ENCODE results near the gene PDE4DIP. TPM values are rescaled to one million over a fixed set of nuclear protein-coding genes. Genes with fewer than 3 reads are reported as not detected.
"Not testable (repeated sequence)": the region's sequence is repeated elsewhere in the genome, so short reads cannot be mapped to it uniquely, and the experiment has no call there.

The PDE4DIP gene
- total RNA-seq, 2 experiments from 2014 or later: 27.1 to 27.4 TPM

DNA sequence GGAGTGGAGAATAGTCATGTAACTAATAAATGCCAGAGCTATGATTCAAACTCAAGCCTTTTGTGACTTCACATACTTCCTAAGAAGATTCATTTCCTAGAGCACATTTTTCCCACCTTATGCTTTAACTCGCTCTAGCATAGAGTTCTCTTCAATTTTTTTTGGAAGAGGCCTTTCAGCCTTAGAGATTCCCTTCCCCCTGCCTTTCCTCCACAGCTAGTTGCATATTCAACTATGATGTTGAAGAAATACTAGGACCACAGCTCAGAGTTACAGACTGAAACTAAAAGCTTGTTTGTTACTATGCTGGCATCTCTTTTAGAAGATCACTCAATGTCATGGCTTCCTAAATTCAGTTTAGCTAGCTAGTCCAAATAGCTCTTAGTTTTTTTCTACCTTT lies 131.2 kb downstream of the PDE4DIP start:
- H3K9me3 ChIP-seq (ENCODE audit: control insufficient read depth in 1 of 2, insufficient read depth in 1 of 2, low read length in 2 of 2); H3K9me3 Mint-ChIP-seq; H3K4me3 ChIP-seq (ENCODE audit: low read length); intact Hi-C loops (cut with DNase I, micrococcal nuclease); H3K4me1 ChIP-seq (ENCODE audit: insufficient read depth, low read length); H3K27ac ChIP-seq (ENCODE audit: low read depth in 1 of 2, low read length in 2 of 2); CTCF ChIA-PET; DNase-seq; H3K27me3 Mint-ChIP-seq; H3K27me3 ChIP-seq (ENCODE audit: control insufficient read depth in 1 of 2, insufficient read depth in 2 of 2, low read length in 2 of 2); POLR2A ChIA-PET: not testable (repeated sequence)
- Mint-ChIP-seq H3K4me3 (peak overlapping the region; percentile 64), H3K36me3 (ENCODE audit: low read depth) (peaks cover 41% of the 10 kb centered on the region), H3K4me1 (ENCODE audit: low read depth) (peaks cover 12% of the 10 kb centered on the region), H3K27ac (peak overlapping the region; percentile 67)
- peaks cover 26% of the 10 kb centered on the region for H3K36me3 ChIP-seq (ENCODE audit: insufficient read depth, low read length)
- ATAC-seq (ENCODE audit: poor library complexity): peak; percentile 32

DNA sequence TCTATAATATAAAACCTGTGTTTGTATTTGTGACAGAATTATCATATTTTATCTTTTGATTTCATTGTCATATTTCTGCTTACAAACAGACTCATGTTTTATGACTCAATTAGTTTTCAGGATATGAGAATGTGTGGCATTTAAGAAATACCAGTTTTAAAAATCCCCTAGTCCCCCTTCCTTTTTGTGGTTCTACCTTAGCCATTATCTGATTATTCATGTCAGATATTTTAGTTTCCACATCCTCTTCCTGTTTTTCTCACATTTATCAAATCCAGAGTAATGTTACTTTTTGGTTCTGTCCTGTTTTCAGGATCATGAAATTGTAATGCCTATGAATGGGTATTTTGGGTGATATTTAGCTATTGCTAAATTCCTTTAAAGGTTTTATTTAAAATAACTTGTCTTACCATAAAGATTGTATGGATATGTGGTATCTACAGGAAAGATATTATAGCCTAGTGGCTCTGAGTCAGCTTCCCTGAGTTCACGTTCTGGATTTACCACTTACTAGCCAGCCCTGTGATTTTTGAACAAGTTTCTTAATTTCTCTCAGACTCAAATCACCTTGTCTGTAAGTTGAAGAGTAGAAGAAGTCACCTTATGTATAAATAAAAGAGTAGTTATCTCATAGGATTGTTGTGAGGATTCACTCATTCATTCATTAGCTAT lies 131.8 kb downstream of the PDE4DIP start:
- H3K27me3 Mint-ChIP-seq; CTCF ChIA-PET; H3K4me3 Mint-ChIP-seq; H3K27me3 ChIP-seq (ENCODE audit: control insufficient read depth in 1 of 2, insufficient read depth in 2 of 2, low read length in 2 of 2); H3K9me3 ChIP-seq (ENCODE audit: control insufficient read depth in 1 of 2, insufficient read depth in 1 of 2, low read length in 2 of 2); H3K4me3 ChIP-seq (ENCODE audit: low read length); H3K9me3 Mint-ChIP-seq; POLR2A ChIA-PET; H3K27ac ChIP-seq (ENCODE audit: low read depth in 1 of 2, low read length in 2 of 2); intact Hi-C loops (cut with DNase I, micrococcal nuclease); H3K4me1 ChIP-seq (ENCODE audit: insufficient read depth, low read length): not testable (repeated sequence)
- Mint-ChIP-seq H3K36me3 (ENCODE audit: low read depth) (peaks cover 46% of the 10 kb centered on the region), H3K27ac (peak overlapping the region; percentile 67), H3K4me1 (ENCODE audit: low read depth) (peaks cover 12% of the 10 kb centered on the region)
- H3K36me3 ChIP-seq (ENCODE audit: insufficient read depth, low read length): peaks cover 27% of the 10 kb centered on the region
- peak; percentile 63 for ATAC-seq (ENCODE audit: poor library complexity)
- DNase-seq: peak in 3 of 14 experiments; percentile 8 to 40 (median 11)

DNA sequence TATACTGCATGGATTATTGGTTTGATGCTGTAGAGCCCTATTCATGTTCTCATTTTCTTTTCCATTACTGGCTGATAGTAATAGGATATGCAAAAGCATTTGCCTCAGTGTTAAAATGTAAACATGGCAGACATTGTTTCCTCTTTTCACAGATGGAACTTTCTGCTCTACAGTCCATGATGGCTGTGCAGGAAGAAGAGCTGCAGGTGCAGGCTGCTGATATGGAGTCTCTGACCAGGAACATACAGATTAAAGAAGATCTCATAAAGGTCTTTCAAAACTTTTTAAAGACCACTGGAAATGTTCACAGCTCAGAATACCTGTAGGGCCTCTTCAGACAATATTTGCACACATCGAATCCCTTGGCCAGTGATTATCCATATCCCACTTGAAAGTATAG lies 133.6 kb downstream of the PDE4DIP start:
- H3K4me1 ChIP-seq (ENCODE audit: insufficient read depth, low read length); H3K27ac ChIP-seq (ENCODE audit: low read depth in 1 of 2, low read length in 2 of 2); H3K9me3 ChIP-seq (ENCODE audit: control insufficient read depth in 1 of 2, insufficient read depth in 1 of 2, low read length in 2 of 2); POLR2A ChIA-PET; intact Hi-C loops (cut with DNase I, micrococcal nuclease); DNase-seq; H3K27me3 ChIP-seq (ENCODE audit: control insufficient read depth in 1 of 2, insufficient read depth in 2 of 2, low read length in 2 of 2); H3K4me3 ChIP-seq (ENCODE audit: low read length); H3K27me3 Mint-ChIP-seq; CTCF ChIA-PET; H3K27ac Mint-ChIP-seq; H3K9me3 Mint-ChIP-seq; ATAC-seq (ENCODE audit: poor library complexity); H3K4me3 Mint-ChIP-seq: not testable (repeated sequence)
- peaks cover 37% of the 10 kb centered on the region for H3K36me3 ChIP-seq (ENCODE audit: insufficient read depth, low read length)
- peaks cover 64% of the 10 kb centered on the region for H3K36me3 Mint-ChIP-seq (ENCODE audit: low read depth)
- H3K4me1 Mint-ChIP-seq (ENCODE audit: low read depth): peaks cover 12% of the 10 kb centered on the region

DNA sequence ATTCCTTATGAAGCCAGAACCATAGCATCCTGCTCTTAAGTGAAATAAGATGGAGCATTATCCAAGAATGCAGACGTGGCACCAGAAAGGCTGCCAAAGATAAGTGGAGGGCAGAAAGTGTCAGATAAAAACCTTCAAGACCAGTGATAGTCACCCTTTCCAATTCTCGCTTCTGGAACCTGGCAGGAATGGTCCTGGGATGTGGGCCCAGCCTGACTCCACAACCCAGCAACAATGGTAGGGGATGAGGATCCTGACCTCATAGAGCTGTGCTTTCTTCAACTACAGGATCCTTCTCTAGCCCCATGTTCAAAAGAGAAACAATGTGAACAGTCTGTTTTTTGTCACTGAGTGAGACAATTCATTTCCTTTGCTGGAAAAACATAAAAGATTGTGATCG lies 145.2 kb downstream of the PDE4DIP start:
- POLR2A ChIA-PET; H3K27me3 ChIP-seq (ENCODE audit: control insufficient read depth in 1 of 2, insufficient read depth in 2 of 2, low read length in 2 of 2); ATAC-seq (ENCODE audit: poor library complexity); CTCF ChIA-PET; H3K9me3 ChIP-seq (ENCODE audit: control insufficient read depth in 1 of 2, insufficient read depth in 1 of 2, low read length in 2 of 2); H3K4me3 Mint-ChIP-seq; H3K27ac ChIP-seq (ENCODE audit: low read depth in 1 of 2, low read length in 2 of 2); DNase-seq; H3K27ac Mint-ChIP-seq; H3K36me3 ChIP-seq (ENCODE audit: insufficient read depth, low read length); H3K4me3 ChIP-seq (ENCODE audit: low read length); intact Hi-C loops (cut with DNase I, micrococcal nuclease); H3K36me3 Mint-ChIP-seq (ENCODE audit: low read depth); H3K9me3 Mint-ChIP-seq; H3K4me1 ChIP-seq (ENCODE audit: insufficient read depth, low read length); H3K27me3 Mint-ChIP-seq; H3K4me1 Mint-ChIP-seq (ENCODE audit: low read depth): not testable (repeated sequence)

DNA sequence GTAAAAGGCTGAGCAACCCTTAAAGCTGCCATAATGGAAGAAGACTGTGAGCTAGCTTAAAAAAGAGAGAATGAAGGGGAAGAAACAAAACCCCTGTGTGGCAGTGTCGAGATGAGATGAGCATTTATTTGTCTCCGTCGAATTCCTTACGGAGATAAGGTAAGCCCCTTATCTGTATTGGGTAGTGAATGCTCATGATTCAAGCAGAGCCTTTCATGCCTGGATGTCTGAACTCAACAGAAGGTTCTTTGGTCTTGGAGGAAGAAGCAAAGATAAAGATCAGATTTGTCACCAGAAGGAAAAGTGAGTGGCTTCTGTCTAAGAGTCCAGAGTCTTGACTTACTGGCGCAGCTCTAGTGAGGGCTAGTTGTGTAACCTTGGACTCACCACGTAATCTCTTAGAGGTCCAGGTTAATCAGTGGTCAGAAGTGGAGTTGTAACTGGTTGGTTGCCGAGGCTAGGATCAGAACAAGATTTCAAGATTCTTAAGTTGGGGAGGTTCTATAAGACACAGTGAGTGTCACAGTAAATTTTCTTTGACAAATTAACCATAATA lies 146.1 kb downstream of the PDE4DIP start:
- CTCF ChIA-PET; intact Hi-C loops (cut with DNase I, micrococcal nuclease): not testable (repeated sequence)

DNA sequence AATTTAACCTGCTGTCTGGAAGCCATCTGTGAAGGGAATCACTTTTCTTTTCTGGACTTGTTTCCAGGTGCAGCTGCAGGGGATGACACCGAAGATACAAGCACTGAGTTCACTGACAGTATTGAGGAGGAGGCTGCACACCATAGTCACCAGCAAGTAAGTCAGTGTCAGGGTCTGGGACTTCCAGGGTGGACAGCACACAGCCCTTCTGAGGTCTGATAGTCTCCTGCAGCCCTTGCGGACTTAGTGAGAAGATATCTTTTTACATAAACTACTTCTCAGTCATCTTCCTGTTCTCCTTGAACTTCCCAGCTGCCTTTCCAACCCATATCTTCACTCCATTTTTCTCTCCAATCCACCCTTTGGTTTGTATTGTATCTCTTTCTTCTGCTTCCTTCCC lies 147.6 kb downstream of the PDE4DIP start:
- DNase-seq; H3K27ac ChIP-seq (ENCODE audit: low read depth in 1 of 2, low read length in 2 of 2); H3K27me3 Mint-ChIP-seq; H3K4me3 ChIP-seq (ENCODE audit: low read length); H3K36me3 ChIP-seq (ENCODE audit: insufficient read depth, low read length); H3K27me3 ChIP-seq (ENCODE audit: control insufficient read depth in 1 of 2, insufficient read depth in 2 of 2, low read length in 2 of 2); H3K9me3 ChIP-seq (ENCODE audit: control insufficient read depth in 1 of 2, insufficient read depth in 1 of 2, low read length in 2 of 2); H3K4me1 ChIP-seq (ENCODE audit: insufficient read depth, low read length); CTCF ChIA-PET; H3K36me3 Mint-ChIP-seq (ENCODE audit: low read depth); ATAC-seq (ENCODE audit: poor library complexity); intact Hi-C loops (cut with DNase I, micrococcal nuclease); POLR2A ChIA-PET; H3K27ac Mint-ChIP-seq; H3K4me1 Mint-ChIP-seq (ENCODE audit: low read depth); H3K4me3 Mint-ChIP-seq; H3K9me3 Mint-ChIP-seq: not testable (repeated sequence)

More for the DNA sequence above, 146.1 kb downstream of the PDE4DIP start:
- H3K9me3 ChIP-seq (ENCODE audit: control insufficient read depth in 1 of 2, insufficient read depth in 1 of 2, low read length in 2 of 2); H3K9me3 Mint-ChIP-seq; H3K4me1 ChIP-seq (ENCODE audit: insufficient read depth, low read length); H3K4me3 ChIP-seq (ENCODE audit: low read length); ATAC-seq (ENCODE audit: poor library complexity); H3K27ac ChIP-seq (ENCODE audit: low read depth in 1 of 2, low read length in 2 of 2); H3K27ac Mint-ChIP-seq; DNase-seq; H3K27me3 Mint-ChIP-seq; H3K36me3 Mint-ChIP-seq (ENCODE audit: low read depth); H3K36me3 ChIP-seq (ENCODE audit: insufficient read depth, low read length); H3K4me3 Mint-ChIP-seq; POLR2A ChIA-PET; H3K27me3 ChIP-seq (ENCODE audit: control insufficient read depth in 1 of 2, insufficient read depth in 2 of 2, low read length in 2 of 2); H3K4me1 Mint-ChIP-seq (ENCODE audit: low read depth): not testable (repeated sequence)

DNA sequence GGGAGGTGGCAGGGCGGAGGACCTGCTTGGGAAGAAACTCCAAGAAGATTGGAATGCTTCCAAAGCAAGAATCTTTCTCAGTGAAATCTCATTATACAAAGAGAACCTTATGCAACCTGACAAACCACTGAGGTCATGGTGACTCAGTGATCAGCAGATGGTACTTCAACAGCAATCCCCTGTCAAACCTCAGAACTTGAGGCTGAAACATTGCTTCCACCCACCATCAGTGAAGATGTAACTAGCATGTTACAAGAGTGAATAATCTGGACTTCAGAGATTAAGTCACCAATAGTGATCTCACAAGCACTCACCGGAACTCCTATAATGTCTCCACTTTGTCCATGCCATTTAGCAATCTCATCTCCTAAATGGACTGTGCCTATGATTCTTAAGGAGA lies 148.1 kb downstream of the PDE4DIP start:
- H3K9me3 Mint-ChIP-seq; H3K27ac Mint-ChIP-seq; intact Hi-C loops (cut with DNase I, micrococcal nuclease); DNase-seq; CTCF ChIA-PET; H3K4me1 Mint-ChIP-seq (ENCODE audit: low read depth); H3K9me3 ChIP-seq (ENCODE audit: control insufficient read depth in 1 of 2, insufficient read depth in 1 of 2, low read length in 2 of 2); H3K4me1 ChIP-seq (ENCODE audit: insufficient read depth, low read length); H3K36me3 Mint-ChIP-seq (ENCODE audit: low read depth); POLR2A ChIA-PET; H3K4me3 ChIP-seq (ENCODE audit: low read length); H3K27ac ChIP-seq (ENCODE audit: low read depth in 1 of 2, low read length in 2 of 2); ATAC-seq (ENCODE audit: poor library complexity); H3K27me3 ChIP-seq (ENCODE audit: control insufficient read depth in 1 of 2, insufficient read depth in 2 of 2, low read length in 2 of 2); H3K36me3 ChIP-seq (ENCODE audit: insufficient read depth, low read length); H3K27me3 Mint-ChIP-seq; H3K4me3 Mint-ChIP-seq: not testable (repeated sequence)
